Ovary (tissue), 3 donors: ENCODE data around the gene EPN1.

Source experiments
- CTCF ChIP-seq, 3 donors: fragments of 450-650 bp in 2 of 3; fragments of 200-600 bp in 1 of 3; IDR thresholded peaks; one replicate each; pipeline versions ENCODE4 v1.5.1 to v1.8.0; 2016 to 2022; ENCODE audit warnings: antibody characterized with exemption in 3 of 3, mild to moderate bottlenecking in 1 of 3
- EP300 ChIP-seq: sonication (generic); formaldehyde crosslinking; IDR thresholded peaks from one replicate; pipeline ENCODE4 v1.6.1; 2017; ENCODE audit warnings: antibody characterized with exemption
- POLR2A ChIP-seq: fragments of 450-650 bp; IDR thresholded peaks from one replicate; pipeline ENCODE4 v1.6.1; 2017; ENCODE audit warnings: antibody characterized with exemption, mild to moderate bottlenecking, moderate library complexity
- donor health status: DM: no; HTN: no; CAD: no.

- no peak for TF ChIP-seq EP300
- no peak for TF ChIP-seq CTCF (IDR thresholded peaks at IDR 0.05)
- no peak for TF ChIP-seq POLR2A
These were observed 32.6 kb upstream of the EPN1 start for GRCh38 chr19:55642153-55643002.
